T-helper 22 cell (primary cell): ENCODE data around the gene CDH4.

Experiments
- DNase-seq: peaks from one replicate; pipeline ENCODE4 v3.0.0-alpha.2; 2020; ENCODE audit warnings: low read depth

The CDH4 gene

GRCh38 chr20:61519488-61519887 is 267.4 kb downstream of the CDH4 start:
- DNase-seq, result no peak

DNA sequence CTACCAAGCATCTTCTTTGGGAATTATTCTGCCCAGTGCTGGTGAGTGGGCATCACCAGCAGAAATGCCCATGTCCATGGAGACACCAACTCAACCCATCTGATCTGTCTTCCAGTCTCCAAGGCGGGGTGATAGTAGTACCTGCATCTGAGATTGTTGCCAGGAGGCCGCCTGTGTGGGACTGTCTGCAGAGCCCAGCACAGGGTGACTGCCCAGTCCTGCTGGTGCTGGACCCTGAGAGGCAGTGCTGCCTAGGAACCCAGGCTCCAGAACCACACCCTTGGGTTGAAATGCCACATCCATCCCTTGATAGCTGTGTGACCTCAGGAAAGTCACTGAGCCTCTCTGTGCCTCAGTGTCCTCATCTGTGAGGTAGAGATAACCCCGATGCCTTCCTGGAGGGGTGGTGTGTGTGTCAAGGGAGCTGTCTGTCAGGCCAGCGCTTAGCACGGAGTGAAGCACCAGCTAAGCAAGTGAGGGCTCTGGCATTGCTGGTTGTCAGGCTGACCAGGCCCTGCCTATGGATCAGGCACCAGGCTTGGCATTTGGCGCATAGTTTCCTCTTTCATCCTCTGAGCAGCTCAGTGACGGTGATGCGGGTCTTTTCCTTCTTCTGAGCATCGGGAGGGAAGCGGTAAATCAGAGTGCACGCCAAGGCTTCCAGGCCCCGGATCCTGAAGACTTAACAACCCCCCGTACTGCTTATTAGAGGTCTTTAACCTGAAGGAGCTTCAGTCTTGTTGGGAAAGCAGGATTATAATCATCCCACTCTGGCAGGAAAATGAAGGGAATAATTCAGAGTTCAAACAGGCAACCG is 268.2 kb downstream of the CDH4 start:
- no peak for DNase-seq

DNA sequence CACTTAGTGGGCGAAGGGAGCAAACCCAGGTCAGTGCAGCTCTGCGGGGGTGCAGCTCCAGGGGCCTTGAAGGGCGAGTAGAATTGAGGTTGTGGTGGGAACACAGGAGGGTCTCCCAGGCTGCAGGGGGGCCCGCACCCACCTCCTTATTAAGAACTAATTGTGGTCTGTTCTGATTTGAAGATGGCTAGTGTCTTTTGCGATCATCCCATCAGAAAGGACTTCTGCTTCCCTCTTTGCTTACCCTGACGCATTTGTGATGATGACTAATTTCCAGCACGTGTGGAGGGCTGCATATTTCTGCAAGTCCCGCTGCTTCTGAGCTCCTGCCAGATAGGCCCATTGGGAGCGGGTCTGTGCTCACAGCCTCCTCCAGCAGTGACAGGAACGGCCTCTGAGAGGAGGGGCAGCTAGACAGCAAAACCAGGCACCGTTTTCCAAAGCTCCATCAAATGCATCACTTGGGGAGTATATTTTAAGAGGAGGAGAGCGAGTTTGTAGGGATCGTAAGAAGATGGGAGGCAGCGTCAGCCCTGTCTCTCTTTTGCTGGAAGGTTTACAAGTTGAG is 268.9 kb downstream of the CDH4 start:
- DNase-seq, result no peak

GRCh38 chr20:61521687-61522420 is 269.8 kb downstream of the CDH4 start:
- no peak for DNase-seq

DNA sequence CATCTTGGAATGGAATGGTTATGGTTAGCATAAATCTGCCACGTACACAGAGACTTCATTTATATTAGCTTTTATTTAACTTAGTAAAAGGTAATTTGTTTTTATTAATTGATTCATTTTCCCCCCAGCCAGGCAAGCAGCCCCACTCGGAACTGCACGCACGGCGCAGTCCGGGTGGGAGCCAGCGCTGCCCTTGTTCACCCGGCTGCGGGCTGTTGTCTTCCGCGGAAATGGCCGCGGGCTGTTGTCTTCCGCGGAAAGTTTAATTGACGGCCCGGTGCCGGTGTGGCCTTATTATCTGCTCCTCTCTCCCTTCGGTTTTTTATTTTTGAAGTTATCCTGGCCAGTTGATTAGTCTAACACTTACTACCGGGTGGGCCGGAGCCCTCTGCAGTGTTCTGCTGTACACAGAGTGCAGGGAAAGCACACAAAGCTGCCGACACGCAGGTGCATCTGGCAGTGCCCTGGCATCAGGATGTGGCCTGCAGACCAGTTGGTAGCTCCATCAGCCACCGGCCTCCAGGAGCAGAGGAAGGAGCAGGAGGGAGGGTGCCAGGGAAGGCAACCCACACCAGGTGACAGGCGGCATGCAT is 270.5 kb downstream of the CDH4 start:
- DNase-seq, result no peak

- no peak for DNase-seq
Measured at GRCh38 chr20:61523145-61523544, 271.1 kb downstream of the CDH4 start.

GRCh38 chr20:61524951-61525666 is 273.0 kb downstream of the CDH4 start:
- DNase-seq, result no peak

GRCh38 chr20:61525781-61526431 is 273.8 kb downstream of the CDH4 start:
- DNase-seq, result no peak

GRCh38 chr20:61526907-61527306 is 274.8 kb downstream of the CDH4 start:
- no peak for DNase-seq

DNA sequence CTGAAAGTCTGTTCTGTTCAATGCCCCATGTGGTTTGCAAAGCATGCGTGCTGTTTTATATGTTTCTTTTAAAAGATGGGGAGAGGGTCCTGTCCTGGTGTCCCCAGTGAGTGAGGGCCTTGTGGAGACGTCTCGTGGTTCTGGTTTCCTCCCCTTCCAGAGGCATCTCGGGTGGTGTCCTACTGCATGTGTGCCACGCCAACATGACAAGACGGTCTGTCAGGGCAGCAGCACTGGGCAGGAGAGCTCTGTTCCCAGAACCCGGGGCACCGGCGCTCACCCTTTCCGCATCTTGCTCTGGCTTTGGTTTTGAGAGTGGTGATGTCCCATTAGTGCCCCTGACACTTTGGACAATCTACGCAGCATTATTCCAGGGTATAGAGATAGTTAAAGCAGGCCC is 275.6 kb downstream of the CDH4 start:
- no peak for DNase-seq

DNA sequence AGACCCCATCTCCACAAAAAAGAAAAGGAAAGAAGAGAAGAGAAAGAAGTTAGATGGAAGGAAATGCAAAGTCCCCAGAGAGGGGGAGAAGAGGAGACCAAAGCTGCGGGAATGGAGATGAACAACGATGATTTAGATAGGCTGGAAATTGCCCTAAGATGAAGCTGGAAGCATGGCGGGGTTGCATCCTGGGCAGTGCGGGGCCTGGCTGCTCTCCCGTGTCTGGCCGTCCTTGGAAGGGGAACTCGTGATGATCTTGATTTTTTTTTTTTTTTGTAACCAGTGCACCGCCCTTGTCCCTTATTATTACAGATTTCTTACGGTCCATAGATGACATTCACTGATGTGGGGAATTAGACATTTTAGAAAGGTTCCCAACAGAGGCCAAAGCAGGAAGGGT is 276.5 kb downstream of the CDH4 start:
- DNase-seq, result no peak

- no peak for DNase-seq
Measured at GRCh38 chr20:61529354-61529753, 277.3 kb downstream of the CDH4 start.

DNA sequence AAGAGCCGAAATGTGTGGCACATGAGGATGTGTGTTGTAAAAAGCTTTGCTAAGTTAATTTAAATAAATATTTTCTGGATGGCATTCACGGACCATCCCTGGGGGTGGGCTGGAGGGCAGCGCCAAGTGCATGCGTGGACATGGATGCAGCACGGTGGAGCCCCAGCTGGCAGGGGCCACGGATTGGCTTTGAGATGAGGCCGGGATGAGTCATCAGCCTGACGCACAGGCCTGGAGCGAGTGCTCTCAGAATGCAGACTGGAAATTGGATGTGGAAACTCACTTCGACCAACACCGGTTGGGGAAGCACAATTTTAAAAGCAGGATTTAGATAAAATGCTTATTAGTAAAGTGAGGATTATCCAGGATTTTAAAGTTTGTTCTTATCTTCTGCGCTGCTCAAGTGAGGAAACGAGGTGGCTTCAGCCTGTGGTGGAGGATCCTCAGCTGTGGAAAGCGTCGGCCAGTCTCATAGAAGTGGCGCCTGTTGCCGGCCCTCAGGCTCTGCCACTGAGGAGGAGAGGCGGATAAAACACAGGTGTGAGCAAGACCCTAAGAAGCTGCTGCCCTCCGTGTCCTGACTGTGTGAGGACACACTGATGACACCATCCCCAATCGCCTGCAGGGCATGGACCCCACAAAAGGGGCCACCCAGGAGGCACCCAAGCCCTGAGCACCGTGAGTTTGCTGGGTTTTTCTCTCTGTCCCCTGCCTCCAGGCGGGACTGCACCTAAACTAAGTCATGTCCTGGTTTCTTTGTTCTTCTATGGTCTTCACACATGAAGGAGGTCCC is 279.7 kb downstream of the CDH4 start:
- no peak for DNase-seq

GRCh38 chr20:61532736-61533135 is 280.7 kb downstream of the CDH4 start:
- DNase-seq, result no peak

- DNase-seq, result no peak
Measured at GRCh38 chr20:61533231-61533631, 281.2 kb downstream of the CDH4 start.

- no peak for DNase-seq
Measured at GRCh38 chr20:61534346-61534745, 282.3 kb downstream of the CDH4 start.

DNA sequence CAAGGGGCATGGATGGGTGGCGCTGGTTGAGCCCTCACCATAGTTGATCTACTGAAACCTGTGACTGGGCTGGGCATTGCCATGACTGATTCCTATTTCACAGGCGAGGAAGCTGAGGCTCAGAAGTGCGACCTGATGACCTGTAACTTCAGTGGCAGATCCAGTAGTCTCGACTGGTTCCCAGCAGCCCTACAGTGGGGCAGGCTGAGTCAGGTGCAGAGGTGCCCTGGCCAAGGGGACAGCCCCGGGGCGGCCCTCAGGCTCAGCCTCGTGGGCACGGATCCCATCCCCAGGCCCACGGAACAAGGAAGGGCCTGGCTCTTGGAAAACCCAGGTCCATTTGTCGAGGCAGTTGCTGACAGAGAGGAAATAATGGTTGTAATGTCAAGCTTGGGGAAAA is 283.0 kb downstream of the CDH4 start:
- DNase-seq, result no peak

- DNase-seq, result no peak
Measured at GRCh38 chr20:61535536-61535935, 283.5 kb downstream of the CDH4 start.

- DNase-seq, result no peak
Measured at GRCh38 chr20:61535956-61536355, 283.9 kb downstream of the CDH4 start.

DNA sequence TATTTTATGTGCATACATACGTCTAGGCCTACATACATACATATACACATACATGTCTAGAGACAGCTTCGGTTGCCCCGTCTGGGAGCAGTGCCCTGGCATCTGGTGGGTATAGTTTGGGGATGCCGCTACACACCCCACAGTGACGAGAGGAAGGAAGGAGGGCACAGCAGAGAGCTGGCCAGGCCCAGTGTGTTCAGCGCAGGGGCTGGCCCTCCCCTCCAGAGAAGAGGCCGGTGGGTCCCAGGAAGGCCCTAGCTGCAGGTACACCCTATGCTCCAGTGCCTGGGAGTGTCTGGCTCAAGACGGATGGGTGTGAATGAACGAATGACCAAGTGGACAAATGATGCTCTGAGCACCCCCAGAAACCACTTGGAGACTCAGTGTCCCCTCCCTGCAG is 284.6 kb downstream of the CDH4 start:
- no peak for DNase-seq
